Colon (tissue), 2 donors: ENCODE data around the gene SLCO4A1.
"Not testable (repeated sequence)": the region's sequence is repeated elsewhere in the genome, so short reads cannot be mapped to it uniquely, and the experiment has no call there.

Experiments
- FAIRE-seq: peaks from 2 replicates; lab custom pipeline; 2012; peaks lifted over from hg19 to GRCh38; lab: Jason Lieb, UNC
- donor health status: control.
- donor health status: control.

SLCO4A1 gene

GRCh38 chr20:62622877-62623487 lies 19.3 kb upstream of the SLCO4A1 start:
- FAIRE-seq: no peak

- no peak for FAIRE-seq
These were observed 18.6 kb upstream of the SLCO4A1 start for GRCh38 chr20:62623488-62624324.

- FAIRE-seq: no peak
These were observed 18.0 kb upstream of the SLCO4A1 start for GRCh38 chr20:62624325-62624690.

- no peak for FAIRE-seq
These were observed 17.4 kb upstream of the SLCO4A1 start for GRCh38 chr20:62624719-62625453.

GRCh38 chr20:62625516-62625915 lies 16.8 kb upstream of the SLCO4A1 start:
- no peak for FAIRE-seq

- no peak for FAIRE-seq
These were observed 16.3 kb upstream of the SLCO4A1 start for GRCh38 chr20:62625921-62626547.

- FAIRE-seq: not testable (repeated sequence)
These were observed 14.9 kb upstream of the SLCO4A1 start for GRCh38 chr20:62627425-62627824.

- no peak for FAIRE-seq
These were observed 14.2 kb upstream of the SLCO4A1 start for GRCh38 chr20:62627901-62628612.

GRCh38 chr20:62628691-62629090 lies 13.6 kb upstream of the SLCO4A1 start:
- FAIRE-seq: no peak

GRCh38 chr20:62629864-62630470 lies 12.3 kb upstream of the SLCO4A1 start:
- FAIRE-seq: no peak

- no peak for FAIRE-seq
These were observed 10.7 kb upstream of the SLCO4A1 start for GRCh38 chr20:62631336-62632308.

- FAIRE-seq: no peak
These were observed 9.7 kb upstream of the SLCO4A1 start for GRCh38 chr20:62632575-62633090.

GRCh38 chr20:62633598-62634329 lies 8.5 kb upstream of the SLCO4A1 start:
- no peak for FAIRE-seq

GRCh38 chr20:62634330-62634967 lies 7.9 kb upstream of the SLCO4A1 start:
- FAIRE-seq: no peak

- no peak for FAIRE-seq
These were observed 7.1 kb upstream of the SLCO4A1 start for GRCh38 chr20:62635232-62635631.

GRCh38 chr20:62635852-62636251 lies 6.5 kb upstream of the SLCO4A1 start:
- no peak for FAIRE-seq

GRCh38 chr20:62636446-62636845 lies 5.9 kb upstream of the SLCO4A1 start:
- FAIRE-seq: no peak

- FAIRE-seq: no peak
These were observed 5.2 kb upstream of the SLCO4A1 start for GRCh38 chr20:62637110-62637509.

GRCh38 chr20:62637521-62638054 lies 4.7 kb upstream of the SLCO4A1 start:
- FAIRE-seq: no peak
